GM21390 (cell line): Measurements from ENCODE around the gene MTX2.

Experiments used
- ATAC-seq: cut with Tn5 transposase; IDR thresholded peaks from one replicate; pipeline ENCODE4 v1.9.1; 2021; ENCODE audit not compliant: unreplicated experiment

Gene MTX2

DNA sequence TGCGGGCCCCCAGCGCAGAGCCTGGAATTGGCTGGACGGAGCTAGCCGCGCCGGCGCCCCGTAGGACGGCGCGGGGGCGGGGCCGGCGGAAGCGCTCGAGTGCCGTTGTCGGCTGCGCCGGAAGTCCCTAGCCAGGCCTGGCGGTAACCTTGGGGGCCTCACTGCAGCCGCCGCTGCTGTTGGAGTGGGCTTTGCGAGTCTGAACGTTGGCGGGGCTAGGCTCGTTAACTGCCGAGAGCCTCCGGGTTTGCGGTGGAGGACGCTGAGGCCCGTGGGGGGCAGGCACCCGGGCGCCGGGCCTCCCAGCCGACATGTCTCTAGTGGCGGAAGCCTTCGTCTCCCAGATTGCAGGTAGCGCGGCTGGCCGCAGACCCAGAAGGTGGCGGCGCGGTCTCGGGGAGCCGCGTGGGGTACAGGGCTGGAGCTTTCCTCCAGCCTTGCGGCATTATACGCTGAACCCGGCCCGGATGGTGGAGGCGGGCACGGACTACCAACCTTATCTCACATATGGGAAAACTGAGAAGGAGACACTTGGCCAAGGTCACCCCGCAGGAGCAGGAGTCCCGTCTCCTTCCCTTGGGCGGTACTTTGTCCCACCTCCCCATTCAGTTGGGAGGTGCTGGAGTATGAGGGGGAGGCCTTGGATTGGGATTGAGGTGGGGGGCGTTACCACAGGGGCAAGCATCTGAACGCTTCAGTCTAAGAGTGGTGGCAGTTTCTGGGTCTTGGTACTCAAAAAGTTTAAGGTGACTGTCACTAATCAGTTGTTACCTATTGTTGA, at the start of gene MTX2:
Gene MTX2, plus strand, starts transcription at position 124 of the 781 bp plus-strand sequence. Its CDS starts 188 bp downstream, at position 312.
- peak; percentile 97 for ATAC-seq

GRCh38 chr2:176227874-176228273, 41.4 kb upstream of the MTX2 start:
- ATAC-seq = no peak

DNA sequence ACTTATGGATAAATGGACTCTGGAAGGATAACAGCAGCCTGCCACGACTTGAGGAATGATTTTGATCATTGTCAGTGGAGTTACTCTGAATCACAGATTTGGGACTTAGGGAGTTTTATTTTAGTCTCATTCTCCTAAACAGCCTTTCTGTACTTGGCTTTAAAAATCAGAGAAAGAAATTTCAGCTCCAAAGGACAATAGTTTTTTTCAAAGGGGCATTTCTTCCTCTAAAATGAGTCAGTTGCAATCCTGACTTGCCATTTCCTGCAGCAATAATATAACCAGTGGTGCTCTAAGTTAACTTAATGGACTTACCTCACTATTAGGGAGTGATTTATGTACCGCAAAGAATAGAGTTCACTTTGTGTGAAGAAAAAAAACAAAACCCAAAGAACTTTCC, 35.1 kb upstream of the MTX2 start:
- ATAC-seq = no peak

- no peak for ATAC-seq
These were observed 34.3 kb upstream of the MTX2 start for GRCh38 chr2:176234940-176235339.

- no peak for ATAC-seq
These were observed 31.8 kb upstream of the MTX2 start for GRCh38 chr2:176237456-176237855.

- ATAC-seq = no peak
These were observed 30.2 kb upstream of the MTX2 start for GRCh38 chr2:176239031-176239430.

DNA sequence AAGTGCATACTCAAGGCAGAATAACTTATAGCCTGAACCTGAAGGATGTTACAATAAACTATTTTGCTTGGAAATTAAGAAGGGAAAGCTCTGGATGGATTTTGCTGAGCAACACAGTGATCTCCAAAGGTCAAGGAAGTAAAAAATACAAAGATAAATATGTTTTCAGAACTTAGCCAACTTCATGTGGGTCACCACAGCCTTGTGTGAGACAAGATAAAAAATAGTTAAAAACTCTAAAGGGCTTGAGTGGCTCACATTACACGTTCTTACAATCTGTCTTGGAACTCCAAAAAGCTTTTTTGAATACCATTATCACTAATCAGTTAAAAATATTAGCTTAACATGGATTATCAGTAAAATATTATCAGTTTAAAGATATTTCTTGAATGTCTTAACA, 28.9 kb upstream of the MTX2 start:
- ATAC-seq = no peak

- ATAC-seq = no peak
These were observed 27.0 kb upstream of the MTX2 start for GRCh38 chr2:176242276-176242675.

DNA sequence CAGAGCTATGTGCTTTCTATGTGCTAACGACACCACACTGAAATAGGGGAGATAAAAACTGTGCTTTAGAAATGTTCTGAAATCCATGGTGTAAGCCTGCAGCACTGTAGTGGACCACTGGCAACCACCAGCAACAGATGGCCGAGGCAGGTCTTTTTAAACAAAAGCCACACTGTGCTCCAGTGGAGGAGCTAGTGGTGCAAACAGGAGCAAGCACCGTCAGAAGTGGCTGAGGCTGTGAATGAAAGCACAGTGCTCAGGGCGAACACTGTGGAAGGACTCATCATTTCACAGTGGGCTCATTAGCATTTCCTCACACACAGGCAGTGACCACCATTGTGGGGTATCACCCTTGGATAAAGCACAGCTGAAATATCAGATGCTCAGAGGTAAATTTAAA, 22.9 kb upstream of the MTX2 start:
- ATAC-seq = no peak

DNA sequence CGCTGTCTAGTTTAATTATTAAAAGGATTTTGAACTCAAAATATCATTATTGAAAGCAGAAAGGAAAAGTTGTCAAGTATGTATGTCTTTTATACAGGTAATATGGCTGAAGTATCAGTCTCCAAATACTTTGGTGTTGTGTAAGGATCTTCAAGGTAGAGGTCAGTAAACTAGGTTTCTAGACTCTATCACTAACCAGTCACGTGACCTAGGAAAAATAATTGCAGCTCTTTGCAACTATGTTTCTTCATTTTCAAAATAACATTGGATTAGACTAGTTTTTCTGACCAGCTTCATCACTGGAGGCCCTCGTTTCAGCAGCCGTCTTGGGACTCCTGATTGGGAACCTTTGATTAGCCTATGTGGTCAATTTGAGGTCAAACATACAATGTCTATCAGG, 21.4 kb upstream of the MTX2 start:
- ATAC-seq = no peak

- ATAC-seq = no peak
These were observed 17.3 kb upstream of the MTX2 start for GRCh38 chr2:176251928-176252327.

DNA sequence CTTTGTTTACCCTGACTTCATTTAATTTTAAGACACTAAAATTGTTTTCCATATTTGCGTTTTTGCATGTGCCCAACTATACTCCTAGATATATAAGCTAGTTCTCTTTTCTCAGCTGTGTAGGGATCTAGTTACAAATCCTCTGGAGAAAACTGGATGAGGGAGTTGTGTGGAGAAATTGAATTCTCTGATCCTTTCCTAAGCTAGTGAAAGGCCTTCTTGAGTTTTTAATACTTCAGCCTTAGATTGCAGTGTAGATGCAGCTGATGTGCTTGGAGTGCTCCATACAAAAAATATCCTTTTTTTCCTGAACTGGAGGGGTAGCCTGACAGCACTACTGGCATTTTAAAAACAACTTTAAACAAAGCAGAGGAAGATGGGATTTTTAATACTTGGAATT, 8.6 kb upstream of the MTX2 start:
- ATAC-seq = no peak

GRCh38 chr2:176261136-176261535, 8.1 kb upstream of the MTX2 start:
- no peak for ATAC-seq

- ATAC-seq = peak; percentile 13
These were observed 295 bp upstream of the MTX2 start for GRCh38 chr2:176268976-176269318.

DNA sequence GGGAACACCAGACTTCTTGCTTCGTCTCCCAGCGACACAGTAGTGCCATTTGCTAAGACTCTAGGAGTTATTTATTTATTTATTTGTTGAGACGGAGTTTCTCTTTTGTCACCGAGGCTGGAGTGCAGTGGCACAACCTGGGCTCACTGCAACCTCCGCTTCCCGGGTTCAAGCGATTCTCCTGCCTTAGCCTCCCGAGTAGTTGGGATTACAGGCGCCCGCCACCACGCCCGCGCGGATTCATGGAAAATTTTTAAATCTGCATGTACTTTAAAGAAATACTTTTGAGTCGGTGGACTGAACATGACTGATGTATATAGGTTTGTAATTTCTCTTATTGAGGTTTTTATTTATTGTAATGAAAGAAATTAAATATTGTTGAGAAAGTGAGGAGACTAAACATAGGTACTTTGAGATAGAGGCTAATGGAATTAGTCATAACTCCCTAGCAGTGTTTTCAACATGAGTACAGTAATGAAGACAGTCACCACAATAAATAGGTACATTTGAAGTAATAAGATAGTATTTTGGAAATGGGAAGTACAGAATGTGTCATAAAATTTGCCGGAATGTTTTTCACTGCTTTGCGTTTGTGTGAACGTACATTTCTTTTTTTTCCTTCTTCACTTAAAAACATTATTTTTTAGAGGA, 983 bp downstream of the MTX2 start:
- ATAC-seq = no peak

- ATAC-seq = no peak
These were observed 3.7 kb downstream of the MTX2 start for GRCh38 chr2:176272870-176273459.

DNA sequence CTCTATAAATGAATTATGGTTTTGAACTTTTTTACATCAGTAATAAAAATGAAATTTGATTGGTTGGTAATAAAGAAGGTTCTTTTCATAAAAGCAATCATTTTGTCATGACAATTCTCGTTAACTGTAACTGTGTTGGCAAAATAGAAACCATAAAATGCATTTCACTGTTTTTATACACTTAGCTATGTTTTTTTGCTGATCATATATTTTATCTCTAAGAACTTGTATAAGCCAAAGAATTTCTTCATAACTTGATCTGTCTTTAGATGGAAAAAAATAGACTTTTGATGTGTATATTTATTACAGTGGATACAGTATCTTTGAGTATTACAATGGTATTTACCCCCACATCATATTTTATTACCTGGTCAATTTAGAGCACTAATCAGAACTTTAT, 9.7 kb downstream of the MTX2 start:
- ATAC-seq = no peak

- no peak for ATAC-seq
These were observed 10.9 kb downstream of the MTX2 start for GRCh38 chr2:176280156-176280555.

- ATAC-seq = no peak
These were observed 11.8 kb downstream of the MTX2 start for GRCh38 chr2:176280867-176281658.

DNA sequence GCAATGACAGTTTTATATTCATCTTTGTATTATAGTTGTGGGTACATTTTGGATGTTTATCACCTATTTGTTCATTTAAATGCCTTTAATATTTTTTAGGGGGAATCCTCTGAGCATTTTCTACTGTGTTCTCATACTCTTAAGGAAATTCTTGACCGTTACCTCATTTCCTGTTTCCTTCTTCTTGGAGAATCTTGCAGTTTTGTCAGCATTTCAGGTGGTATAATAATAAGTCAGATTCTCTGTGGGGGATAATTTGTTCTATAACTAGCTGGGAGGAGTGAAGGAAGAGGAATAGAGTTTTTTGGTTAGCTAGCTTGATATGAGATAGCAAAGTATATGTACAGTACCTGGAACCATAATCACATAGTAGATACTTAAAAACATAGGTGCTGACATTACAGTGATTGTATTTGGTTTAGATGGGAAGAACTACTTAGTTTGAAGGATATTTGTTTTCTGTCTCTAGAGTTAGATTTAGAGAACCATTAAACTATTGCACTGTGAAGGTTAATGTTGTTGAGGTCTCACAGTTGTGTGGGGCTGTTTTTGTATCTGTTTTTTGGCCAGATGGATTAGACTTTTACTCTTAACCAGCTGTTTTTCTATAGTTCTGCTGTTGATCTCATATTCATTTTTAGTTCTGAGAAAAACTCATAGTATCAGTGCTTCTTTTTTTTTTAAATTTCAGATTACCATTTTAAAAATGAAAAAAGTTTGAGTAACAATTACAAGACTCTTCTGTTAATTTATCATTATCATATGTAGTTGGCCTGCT, 14.2 kb downstream of the MTX2 start:
- ATAC-seq = peak; percentile 55
